ENCODE results near the gene GLOD4.
"Not testable (repeated sequence)": the region's sequence is repeated elsewhere in the genome, so short reads cannot be mapped to it uniquely, and the experiment has no call there.

GLOD4 gene, protein sequence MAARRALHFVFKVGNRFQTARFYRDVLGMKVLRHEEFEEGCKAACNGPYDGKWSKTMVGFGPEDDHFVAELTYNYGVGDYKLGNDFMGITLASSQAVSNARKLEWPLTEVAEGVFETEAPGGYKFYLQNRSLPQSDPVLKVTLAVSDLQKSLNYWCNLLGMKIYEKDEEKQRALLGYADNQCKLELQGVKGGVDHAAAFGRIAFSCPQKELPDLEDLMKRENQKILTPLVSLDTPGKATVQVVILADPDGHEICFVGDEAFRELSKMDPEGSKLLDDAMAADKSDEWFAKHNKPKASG
- long read RNA-seq, donor 1, transcript GLOD4-202 (9 exons, 2,059 nt) = major isoform, 52 of 100 reads
- long read RNA-seq, donor 1, partial matches to known transcripts = 36 of 100 reads
- long read RNA-seq, donor 1, other reads (novel, unspliced or antisense) = 11 of 100 reads
- long read RNA-seq, donor 2, transcript GLOD4-202 (9 exons, 2,059 nt) = major isoform, 27 of 50 reads
- long read RNA-seq, donor 2, partial matches to known transcripts = 22 of 50 reads
- long read RNA-seq, donor 2, other reads (novel, unspliced or antisense) = 0 of 50 reads
- long read RNA-seq, donor 3, transcript GLOD4-202 (9 exons, 2,059 nt) = major isoform, 15 of 29 reads
- long read RNA-seq, donor 3, partial matches to known transcripts = 8 of 29 reads
- long read RNA-seq, donor 3, other reads (novel, unspliced or antisense) = 5 of 29 reads
- long read RNA-seq, donor 4, transcript GLOD4-202 (9 exons, 2,059 nt) = major isoform, 20 of 66 reads
- long read RNA-seq, donor 4, partial matches to known transcripts = 32 of 66 reads
- long read RNA-seq, donor 4, other reads (novel, unspliced or antisense) = 12 of 66 reads
- long read RNA-seq, donor 5, transcript GLOD4-202 (9 exons, 2,059 nt) = major isoform, 44 of 76 reads
- long read RNA-seq, donor 5, partial matches to known transcripts = 15 of 76 reads
- long read RNA-seq, donor 5, other reads (novel, unspliced or antisense) = 14 of 76 reads
- long read RNA-seq, donor 6, transcript GLOD4-202 (9 exons, 2,059 nt) = major isoform, 19 of 69 reads
- long read RNA-seq, donor 6, partial matches to known transcripts = 49 of 69 reads
- long read RNA-seq, donor 6, other reads (novel, unspliced or antisense) = 0 of 69 reads
- long read RNA-seq, donor 7 = 0 reads
- long read RNA-seq, donor 8, transcript GLOD4-202 (9 exons, 2,059 nt) = major isoform, 52 of 79 reads
- long read RNA-seq, donor 8, partial matches to known transcripts = 17 of 79 reads
- long read RNA-seq, donor 8, other reads (novel, unspliced or antisense) = 9 of 79 reads

DNA sequence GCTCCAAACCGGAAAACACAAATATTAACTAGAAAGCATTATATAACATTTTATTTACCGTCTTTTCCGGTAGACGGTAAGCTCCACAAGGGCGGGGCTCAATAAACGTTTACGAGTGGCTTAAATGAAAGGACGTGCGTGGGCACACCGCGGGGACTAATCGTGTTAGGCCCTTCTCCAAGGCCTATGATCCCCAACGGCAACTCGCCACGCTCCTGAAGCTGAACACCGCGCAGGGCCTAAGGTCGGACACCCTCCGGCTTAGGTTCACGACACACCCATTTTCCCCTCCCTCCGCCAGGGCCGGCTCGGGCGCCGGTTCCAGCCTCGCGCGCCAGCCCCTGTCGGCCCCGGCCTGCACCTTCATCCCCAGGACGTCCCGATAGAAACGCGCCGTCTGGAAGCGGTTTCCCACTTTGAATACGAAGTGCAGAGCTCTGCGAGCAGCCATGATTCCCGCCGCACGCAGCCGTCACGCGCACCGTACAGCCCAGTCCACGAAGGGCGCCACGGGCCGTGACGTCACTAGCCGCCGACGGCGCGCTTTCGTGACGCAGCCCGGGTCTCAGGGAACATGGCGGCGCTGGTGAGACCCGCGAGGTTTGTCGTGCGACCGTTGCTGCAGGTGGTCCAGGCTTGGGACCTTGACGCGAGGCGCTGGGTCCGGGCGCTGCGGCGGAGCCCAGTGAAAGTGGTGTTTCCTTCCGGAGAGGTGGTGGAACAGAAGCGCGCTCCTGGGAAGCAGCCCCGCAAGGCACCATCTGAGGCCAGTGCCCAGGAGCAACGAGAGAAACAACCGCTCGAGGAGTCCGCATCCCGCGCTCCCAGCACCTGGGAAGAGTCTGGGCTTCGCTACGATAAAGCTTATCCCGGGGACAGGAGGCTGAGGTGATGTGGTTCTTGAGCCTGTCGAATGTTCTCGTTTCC, at the start of gene GLOD4, which contains the start of gene MRM3:
GLOD4 (minus strand) TSS at position 476 of the 927 bp plus-strand sequence; CDS start at position 451, 25 bp downstream.
MRM3 (plus strand) TSS at position 549 of the 927 bp plus-strand sequence; CDS start at position 575, 26 bp downstream.
- DNase-seq = peak; percentile 97

DNA sequence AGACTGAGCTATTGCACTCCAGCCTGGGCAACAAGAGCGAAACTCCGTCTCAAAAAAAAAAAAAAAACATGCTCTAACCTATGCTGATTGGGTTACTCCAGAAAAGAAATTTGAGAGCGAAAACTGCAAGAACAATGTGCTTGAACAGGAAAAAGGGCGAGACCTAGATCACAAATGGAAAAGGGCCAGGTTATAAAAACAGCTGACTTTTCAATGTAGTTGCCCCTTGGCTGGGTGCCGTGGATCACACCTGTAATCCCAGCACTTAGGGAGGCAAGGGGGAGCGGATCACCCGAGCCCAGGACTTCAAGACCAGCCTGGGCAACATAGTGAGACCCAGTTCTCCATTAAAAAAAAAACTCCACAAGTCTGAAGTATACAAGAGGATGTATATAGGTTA, 48.9 kb upstream of the GLOD4 start:
- no peak for DNase-seq

- no peak for DNase-seq
Observed at GRCh38 chr17:830381-830780, 48.3 kb upstream of the GLOD4 start.

DNA sequence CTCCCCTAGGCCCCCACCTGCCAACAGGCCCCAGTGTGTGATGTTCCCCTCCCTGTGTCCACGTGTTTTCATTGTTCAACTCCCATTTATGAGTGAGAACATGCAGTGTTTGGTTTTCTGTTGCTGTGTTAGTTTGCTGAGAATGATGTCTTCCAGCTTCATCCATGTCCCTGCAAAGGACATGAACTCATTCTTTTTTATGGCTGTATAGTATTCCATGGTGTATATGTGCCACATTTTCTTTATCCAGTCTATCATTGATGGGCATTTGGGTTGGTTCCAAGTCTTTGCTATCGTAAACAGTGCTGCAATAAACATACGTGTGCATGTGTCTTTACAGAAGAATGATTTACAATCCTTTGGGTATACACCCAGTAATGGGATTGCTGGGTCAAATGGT, 47.5 kb upstream of the GLOD4 start:
- DNase-seq = not testable (repeated sequence)

DNA sequence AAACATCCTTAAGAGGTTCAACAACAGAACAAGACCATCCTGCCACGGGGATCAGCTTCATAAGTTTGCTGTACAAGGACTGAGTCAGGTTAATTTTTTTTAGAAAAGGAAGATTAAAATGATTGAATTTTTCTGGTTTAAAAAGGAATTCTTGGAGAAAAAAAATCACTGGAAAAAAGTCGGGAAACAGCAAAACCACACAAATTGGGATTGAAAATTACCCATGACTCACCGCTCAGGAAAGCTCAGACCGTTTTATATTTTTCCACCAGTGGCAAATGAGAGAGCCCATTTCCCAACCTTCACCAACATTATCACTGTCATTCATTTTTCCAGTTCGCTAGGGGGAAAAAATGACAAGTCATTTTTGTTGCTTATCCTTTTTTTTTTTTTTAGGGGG, 46.7 kb upstream of the GLOD4 start:
- DNase-seq = no peak

GRCh38 chr17:826778-827177, 44.7 kb upstream of the GLOD4 start:
- DNase-seq = no peak

- no peak for DNase-seq
Observed at GRCh38 chr17:825216-825615, 43.1 kb upstream of the GLOD4 start.

DNA sequence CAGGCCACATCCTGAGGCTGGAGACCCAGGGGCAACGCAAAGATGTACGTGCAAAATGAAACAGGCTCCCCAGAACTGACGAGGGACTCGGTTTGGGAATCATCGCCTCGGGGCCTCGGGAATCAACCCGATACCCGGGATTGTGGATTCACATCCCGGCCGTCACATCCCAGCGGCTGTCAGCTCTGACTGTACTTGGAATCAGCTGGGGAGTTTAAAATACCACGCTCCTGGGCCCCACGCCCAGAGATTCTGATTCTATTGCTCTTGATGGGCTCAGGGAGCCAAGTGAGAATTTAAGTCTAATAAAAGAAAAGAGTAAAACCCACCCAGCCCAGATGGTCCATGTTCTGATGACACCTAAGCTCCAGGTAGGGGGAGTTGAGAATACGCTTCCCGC, 42.3 kb upstream of the GLOD4 start:
- no peak for DNase-seq

DNA sequence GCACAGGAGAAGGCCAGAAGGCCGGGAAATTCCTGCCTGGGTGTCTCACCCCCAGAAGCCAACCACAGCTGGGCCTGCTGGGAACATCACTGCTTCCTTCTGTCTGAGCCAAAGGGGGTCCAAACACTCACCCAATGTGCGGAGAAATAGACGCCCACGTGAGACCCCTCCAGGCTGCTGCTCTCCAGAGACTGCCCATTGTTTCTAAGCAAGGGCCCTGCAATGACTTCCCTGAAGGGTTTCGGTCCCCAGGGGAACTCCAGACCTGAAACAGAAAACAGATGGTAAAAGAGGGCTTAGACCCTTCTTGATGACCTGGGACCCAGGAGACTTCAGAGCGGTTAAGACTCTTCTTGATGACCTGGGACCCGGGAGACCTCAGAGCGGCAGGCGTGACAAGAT, 41.4 kb upstream of the GLOD4 start:
- no peak for DNase-seq

DNA sequence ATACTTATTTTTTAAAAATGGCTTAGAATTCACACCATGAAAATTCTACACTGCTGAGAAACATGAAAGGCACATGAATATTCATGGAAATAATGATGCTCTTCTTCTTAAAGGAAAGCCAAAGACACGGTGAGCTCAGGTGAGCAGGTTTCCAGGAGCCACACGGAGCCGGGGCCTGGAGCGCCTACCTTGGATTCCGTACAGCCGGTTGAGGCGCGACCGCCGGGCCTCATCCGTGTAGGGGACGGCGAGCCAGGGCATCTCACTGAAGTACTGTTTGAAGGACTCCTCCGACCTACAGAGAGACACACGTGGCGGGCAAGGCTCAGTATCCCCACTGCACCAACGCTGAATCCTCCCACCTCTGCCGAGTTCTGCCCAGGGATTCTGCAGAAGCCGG, 37.2 kb upstream of the GLOD4 start:
- no peak for DNase-seq

- no peak for DNase-seq
Observed at GRCh38 chr17:814371-814770, 32.3 kb upstream of the GLOD4 start.

DNA sequence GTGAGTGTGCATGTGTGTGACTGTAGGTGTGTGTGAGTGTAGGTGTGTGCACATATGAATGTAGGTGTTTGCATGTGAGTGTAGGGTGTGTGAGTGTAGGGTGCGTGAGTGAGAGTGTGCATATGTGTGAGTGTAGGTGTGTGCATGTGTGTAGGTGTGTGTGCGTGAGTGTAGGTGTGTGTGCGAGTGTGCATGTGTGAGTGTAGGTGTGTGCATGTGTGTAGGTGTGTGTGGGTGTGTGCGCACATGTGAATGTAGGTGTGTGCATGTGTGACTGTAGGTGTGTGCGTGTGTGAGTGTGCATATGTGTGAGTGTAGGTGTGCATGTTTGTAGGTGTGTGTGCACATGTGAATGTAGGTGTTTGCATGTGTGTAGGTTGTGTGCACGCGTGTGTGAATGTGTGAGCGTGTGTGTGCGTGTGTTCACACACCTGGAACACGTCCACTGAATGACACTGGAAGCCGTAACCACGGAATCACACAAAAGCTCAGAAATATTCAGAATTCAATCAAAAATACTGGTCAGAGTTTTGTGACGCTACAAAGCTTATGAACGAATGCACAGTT, 30.6 kb upstream of the GLOD4 start:
- DNase-seq = no peak

DNA sequence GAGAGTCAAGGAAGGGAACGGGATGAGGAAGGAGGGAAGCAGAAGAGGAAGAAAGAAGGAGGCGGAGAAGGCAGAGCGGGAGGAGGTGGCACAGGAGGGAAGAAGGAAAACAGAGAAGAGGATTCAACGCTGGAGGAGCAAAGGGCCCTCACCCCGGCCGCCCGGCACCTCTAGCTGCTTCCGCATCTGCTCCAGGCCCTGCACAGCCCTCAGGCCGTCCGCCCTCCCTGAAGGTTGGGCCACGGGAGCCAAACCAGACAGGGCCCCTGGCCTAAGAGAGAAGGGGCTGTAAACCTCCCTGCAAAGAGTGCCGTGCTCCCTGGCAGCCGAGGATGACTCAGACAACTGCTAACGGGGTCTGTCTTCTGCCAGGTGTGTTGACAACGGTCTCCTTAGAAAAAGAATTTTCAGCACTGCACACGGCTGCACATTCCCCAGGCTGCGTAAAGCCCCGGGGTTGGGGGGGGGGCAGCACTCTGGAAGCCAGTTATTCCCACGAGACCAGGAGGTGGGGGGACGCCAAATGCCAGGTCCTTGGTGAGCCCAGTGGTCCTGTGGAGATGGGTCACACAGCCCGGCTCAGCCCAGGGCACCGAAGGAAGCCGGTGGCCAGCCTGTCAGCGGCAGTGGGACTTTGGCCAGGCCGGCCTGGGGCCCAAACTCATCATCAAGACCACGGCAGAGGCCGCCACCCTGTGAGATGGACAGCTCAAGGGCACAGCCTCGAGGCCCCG, 29.1 kb upstream of the GLOD4 start:
- peak; percentile 39 for DNase-seq

- DNase-seq = no peak
Observed at GRCh38 chr17:807523-808294, 25.6 kb upstream of the GLOD4 start.

GRCh38 chr17:806781-807522, 24.9 kb upstream of the GLOD4 start:
- no peak for DNase-seq

GRCh38 chr17:806346-806745, 24.3 kb upstream of the GLOD4 start:
- DNase-seq = no peak

GRCh38 chr17:805886-806285, 23.8 kb upstream of the GLOD4 start:
- DNase-seq = not testable (repeated sequence)
